LNCaP clone FGC (cell line): Measurements from ENCODE around the gene ZNF10.

Experiments used
- DNase-seq: peaks from one replicate; pipeline ENCODE4 v3.0.0-alpha.2; 2011; ENCODE audit warnings: low read depth
- H3K4me3 ChIP-seq: 2 replicates; pipeline ENCODE4 v1.5.1; 2011; ENCODE audit warnings: mild to moderate bottlenecking, low read depth, low read length, control low read depth
- CTCF ChIP-seq: IDR thresholded peaks from 2 replicates; pipeline ENCODE4 v1.5.1; 2012; ENCODE audit warnings: mild to moderate bottlenecking; ENCODE audit not compliant: control insufficient read depth, insufficient read depth; ENCODE audit errors: extremely low read depth

The ZNF10 gene

DNA sequence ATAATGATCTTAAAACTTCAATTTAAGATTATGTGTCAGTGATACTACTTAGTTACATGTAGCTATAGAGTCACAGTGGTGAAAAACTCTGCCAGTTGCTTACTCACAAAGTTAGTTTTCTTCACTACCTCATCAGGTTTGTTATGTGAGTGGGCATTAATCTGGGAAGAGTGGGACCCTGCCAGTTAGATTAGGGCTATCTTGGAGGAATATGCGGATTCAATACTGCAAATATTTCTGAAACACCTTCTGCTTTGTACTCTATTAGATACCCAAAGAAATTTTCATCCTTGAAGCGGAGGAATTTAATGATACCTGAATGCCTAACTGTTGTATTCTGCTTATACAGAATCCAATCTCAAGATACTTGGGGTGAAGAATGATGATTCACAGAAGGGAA lies 76.0 kb downstream of the ZNF10 start:
- no peak for TF ChIP-seq CTCF
- H3K4me3 ChIP-seq = no peak overlapping the region
- no peak for DNase-seq
